BLaER1 treated with 17β-estradiol and CSF1 and Interleukin-3, amounts not matched to agents 10 nM and 100 nM (cell line): ENCODE results near the gene SORCS1.

Source experiments
- H3K27ac ChIP-seq, 11 experiments: shearing (Covaris generic); formaldehyde crosslinking; 2 replicates each; pipeline ENCODE4 v1.8.1; 2022
- H3K27me3 ChIP-seq, 11 experiments: shearing (Covaris generic); formaldehyde crosslinking; 2 replicates each; pipeline ENCODE4 v1.8.1; 2022
- H3K36me3 ChIP-seq, 11 experiments: shearing (Covaris generic); formaldehyde crosslinking; 2 replicates each; pipeline ENCODE4 v1.8.1; 2022
- H3K4me1 ChIP-seq, 10 experiments: shearing (Covaris generic); formaldehyde crosslinking; 2 replicates each; pipeline ENCODE4 v1.8.1; 2022
- H3K4me2 ChIP-seq, 11 experiments: shearing (Covaris generic); formaldehyde crosslinking; 2 replicates each; pipeline ENCODE4 v1.8.1; 2022
- H3K4me3 ChIP-seq, 10 experiments: shearing (Covaris generic); formaldehyde crosslinking; 2 replicates each; pipeline ENCODE4 v1.8.1; 2022
- H3K9ac ChIP-seq, 11 experiments: shearing (Covaris generic); formaldehyde crosslinking; 2 replicates each; pipeline ENCODE4 v1.8.1; 2022
- H3K9me3 ChIP-seq, 11 experiments: shearing (Covaris generic); formaldehyde crosslinking; replicated peaks in 1 of 11; 2 replicates each; pipeline ENCODE4 v1.8.1; 2022
- H4K20me1 ChIP-seq, 11 experiments: shearing (Covaris generic); formaldehyde crosslinking; 2 replicates each; pipeline ENCODE4 v1.8.1; 2022
- Cebpa-rat ChIP-seq, 11 experiments: shearing (Covaris generic); IDR thresholded peaks; 2 replicates each; pipeline ENCODE4 v1.8.1; 2022

The SORCS1 gene

GRCh38 chr10:106746868-106747267 is 417.6 kb downstream of the SORCS1 start:
- Histone ChIP-seq H3K9me3 (no peaks in the 10 kb centered on the region), H3K4me3 (no peak overlapping the region), H3K9ac (no peak overlapping the region), H3K36me3 (no peaks in the 10 kb centered on the region), H3K27me3 (no peaks in the 10 kb centered on the region), H3K27ac (no peak overlapping the region), H3K4me1 (no peaks in the 10 kb centered on the region), H3K4me2 (no peak overlapping the region), H4K20me1 (no peaks in the 10 kb centered on the region)
- TF ChIP-seq Cebpa-rat (IDR thresholded peaks at IDR 0.05): no peak

DNA sequence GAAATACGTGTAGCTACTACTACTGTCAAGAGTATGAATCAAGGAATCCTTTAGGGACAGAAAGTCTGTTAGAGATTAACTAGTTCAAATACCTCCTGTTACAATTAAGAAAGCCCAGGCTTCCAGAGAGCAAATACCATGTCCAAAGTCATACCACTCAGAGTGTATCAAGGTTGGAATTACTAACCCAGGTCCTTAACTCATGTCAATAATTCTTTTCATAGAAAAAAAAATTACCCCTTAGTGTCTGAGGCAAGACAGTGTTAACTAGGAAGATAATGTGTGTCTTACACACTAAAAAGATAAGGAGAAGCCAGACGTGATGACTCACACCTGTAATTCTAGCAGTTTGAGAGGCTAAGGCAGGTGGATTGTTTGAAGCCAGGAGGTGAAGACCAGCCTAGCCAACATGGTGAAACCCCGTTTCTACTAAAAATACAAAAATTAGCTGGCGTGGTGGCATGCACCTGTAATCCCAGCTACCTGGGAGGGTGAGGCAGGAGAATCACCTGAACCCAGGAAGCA is 423.4 kb downstream of the SORCS1 start:
- H3K27me3 ChIP-seq: no peaks in the 10 kb centered on the region
- no peak overlapping the region for H3K4me2 ChIP-seq
- TF ChIP-seq Cebpa-rat (IDR thresholded peaks at IDR 0.05): no peak
- no peak overlapping the region for H3K27ac ChIP-seq
- H3K4me3 ChIP-seq: no peak overlapping the region
- H3K9ac ChIP-seq: no peak overlapping the region
- no peaks in the 10 kb centered on the region for H4K20me1 ChIP-seq
- H3K9me3 ChIP-seq: no peaks in the 10 kb centered on the region
- H3K4me1 ChIP-seq: no peaks in the 10 kb centered on the region
- H3K36me3 ChIP-seq: no peaks in the 10 kb centered on the region

- TF ChIP-seq Cebpa-rat (IDR thresholded peaks at IDR 0.05): no peak
- no peaks in the 10 kb centered on the region for H3K27me3 ChIP-seq
- no peak overlapping the region for H3K4me3 ChIP-seq
- H3K9me3 ChIP-seq: no peaks in the 10 kb centered on the region
- no peak overlapping the region for H3K27ac ChIP-seq
- no peaks in the 10 kb centered on the region for H4K20me1 ChIP-seq
- H3K9ac ChIP-seq: no peak overlapping the region
- H3K4me2 ChIP-seq: no peak overlapping the region
- H3K4me1 ChIP-seq: no peaks in the 10 kb centered on the region
- no peaks in the 10 kb centered on the region for H3K36me3 ChIP-seq
Measured at GRCh38 chr10:106740071-106740470, 424.4 kb downstream of the SORCS1 start.

GRCh38 chr10:106734220-106734619 is 430.3 kb downstream of the SORCS1 start:
- no peaks in the 10 kb centered on the region for H3K36me3 ChIP-seq
- H3K27ac ChIP-seq: no peak overlapping the region
- H3K27me3 ChIP-seq: no peaks in the 10 kb centered on the region
- H3K9ac ChIP-seq: no peak overlapping the region
- H3K4me3 ChIP-seq: no peak overlapping the region
- no peak for TF ChIP-seq Cebpa-rat (IDR thresholded peaks at IDR 0.05)
- H3K4me1 ChIP-seq: no peaks in the 10 kb centered on the region
- H4K20me1 ChIP-seq: no peaks in the 10 kb centered on the region
- no peaks in the 10 kb centered on the region for H3K9me3 ChIP-seq
- H3K4me2 ChIP-seq: no peak overlapping the region

DNA sequence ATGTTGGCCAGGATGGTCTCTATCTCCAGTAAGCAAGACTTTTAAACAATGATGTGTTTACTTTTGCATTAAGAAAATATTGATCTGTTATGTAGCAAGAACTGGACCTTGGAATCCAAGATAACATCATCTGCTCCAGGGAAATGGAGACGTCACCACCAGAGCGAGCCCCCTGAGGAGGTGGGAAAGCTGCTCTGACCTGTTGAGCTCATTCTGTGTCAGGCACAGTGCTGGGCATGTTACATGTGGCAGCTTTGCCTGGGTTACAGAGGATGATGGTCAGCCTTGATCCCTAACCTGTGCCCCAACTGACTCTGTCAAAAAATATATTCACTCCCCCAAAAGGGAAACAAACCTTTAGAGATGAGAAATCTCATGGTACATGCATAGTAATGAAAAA is 436.3 kb downstream of the SORCS1 start:
- Histone ChIP-seq H3K4me1 (no peaks in the 10 kb centered on the region), H3K9ac (no peak overlapping the region), H3K4me2 (no peak overlapping the region), H3K27me3 (no peaks in the 10 kb centered on the region), H3K4me3 (no peak overlapping the region), H3K36me3 (no peaks in the 10 kb centered on the region), H3K9me3 (no peaks in the 10 kb centered on the region), H3K27ac (no peak overlapping the region), H4K20me1 (no peaks in the 10 kb centered on the region)
- TF ChIP-seq Cebpa-rat (IDR thresholded peaks at IDR 0.05): no peak

GRCh38 chr10:106727170-106727569 is 437.3 kb downstream of the SORCS1 start:
- no peak overlapping the region for H3K9ac ChIP-seq
- H3K9me3 ChIP-seq: no peaks in the 10 kb centered on the region
- no peaks in the 10 kb centered on the region for H3K36me3 ChIP-seq
- no peak overlapping the region for H3K4me3 ChIP-seq
- H3K27ac ChIP-seq: no peak overlapping the region
- no peak for TF ChIP-seq Cebpa-rat (IDR thresholded peaks at IDR 0.05)
- H3K27me3 ChIP-seq: no peaks in the 10 kb centered on the region
- H4K20me1 ChIP-seq: no peaks in the 10 kb centered on the region
- no peaks in the 10 kb centered on the region for H3K4me1 ChIP-seq
- no peak overlapping the region for H3K4me2 ChIP-seq

DNA sequence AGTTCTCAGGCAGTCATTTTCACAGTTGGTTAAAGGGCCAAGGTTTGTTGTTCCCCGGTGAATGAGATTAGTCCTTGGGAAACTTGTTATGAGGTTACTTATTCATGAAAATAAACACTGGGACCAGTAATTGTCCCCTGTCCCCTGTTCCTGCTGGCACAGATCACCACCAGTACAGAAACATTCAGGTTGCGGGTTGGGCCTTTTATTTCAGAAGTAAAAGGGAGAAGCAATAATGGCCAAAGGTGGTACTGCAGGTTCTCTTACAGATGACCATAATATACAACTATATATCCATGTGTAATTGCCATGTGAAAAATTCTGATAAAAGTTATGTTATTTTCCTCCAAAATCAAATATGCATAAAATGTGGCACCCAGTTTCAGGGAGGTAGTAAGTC is 442.0 kb downstream of the SORCS1 start:
- Histone ChIP-seq H3K4me3 (no peak overlapping the region), H3K9ac (no peak overlapping the region), H3K9me3 (peaks cover 0 to 10% (median 0%) of the 10 kb centered on the region in 11 experiments; a peak in 8 of 22 replicates), H4K20me1 (no peaks in the 10 kb centered on the region), H3K27me3 (no peaks in the 10 kb centered on the region), H3K27ac (no peak overlapping the region), H3K4me2 (no peak overlapping the region), H3K36me3 (no peaks in the 10 kb centered on the region), H3K4me1 (no peaks in the 10 kb centered on the region)
- no peak for TF ChIP-seq Cebpa-rat (IDR thresholded peaks at IDR 0.05)

GRCh38 chr10:106720683-106721082 is 443.8 kb downstream of the SORCS1 start:
- H3K4me3 ChIP-seq: no peak overlapping the region
- peaks cover 0 to 10% (median 0%) of the 10 kb centered on the region in 11 experiments; a peak in 8 of 22 replicates for H3K9me3 ChIP-seq
- no peak for TF ChIP-seq Cebpa-rat (IDR thresholded peaks at IDR 0.05)
- H3K27ac ChIP-seq: no peak overlapping the region
- H3K36me3 ChIP-seq: no peaks in the 10 kb centered on the region
- no peaks in the 10 kb centered on the region for H4K20me1 ChIP-seq
- H3K4me1 ChIP-seq: no peaks in the 10 kb centered on the region
- no peak overlapping the region for H3K9ac ChIP-seq
- H3K4me2 ChIP-seq: no peak overlapping the region
- no peaks in the 10 kb centered on the region for H3K27me3 ChIP-seq

GRCh38 chr10:106716381-106716780 is 448.1 kb downstream of the SORCS1 start:
- no peak overlapping the region for H3K27ac ChIP-seq
- no peaks in the 10 kb centered on the region for H4K20me1 ChIP-seq
- no peaks in the 10 kb centered on the region for H3K27me3 ChIP-seq
- no peak overlapping the region for H3K4me3 ChIP-seq
- no peak overlapping the region for H3K9ac ChIP-seq
- no peak for TF ChIP-seq Cebpa-rat (IDR thresholded peaks at IDR 0.05)
- H3K4me2 ChIP-seq: no peak overlapping the region
- H3K4me1 ChIP-seq: peaks cover 10 to 13% (median 11%) of the 10 kb centered on the region in 10 experiments
- peaks cover 0 to 19% (median 0%) of the 10 kb centered on the region in 11 experiments; a peak in 10 of 22 replicates for H3K9me3 ChIP-seq
- H3K36me3 ChIP-seq: no peaks in the 10 kb centered on the region

DNA sequence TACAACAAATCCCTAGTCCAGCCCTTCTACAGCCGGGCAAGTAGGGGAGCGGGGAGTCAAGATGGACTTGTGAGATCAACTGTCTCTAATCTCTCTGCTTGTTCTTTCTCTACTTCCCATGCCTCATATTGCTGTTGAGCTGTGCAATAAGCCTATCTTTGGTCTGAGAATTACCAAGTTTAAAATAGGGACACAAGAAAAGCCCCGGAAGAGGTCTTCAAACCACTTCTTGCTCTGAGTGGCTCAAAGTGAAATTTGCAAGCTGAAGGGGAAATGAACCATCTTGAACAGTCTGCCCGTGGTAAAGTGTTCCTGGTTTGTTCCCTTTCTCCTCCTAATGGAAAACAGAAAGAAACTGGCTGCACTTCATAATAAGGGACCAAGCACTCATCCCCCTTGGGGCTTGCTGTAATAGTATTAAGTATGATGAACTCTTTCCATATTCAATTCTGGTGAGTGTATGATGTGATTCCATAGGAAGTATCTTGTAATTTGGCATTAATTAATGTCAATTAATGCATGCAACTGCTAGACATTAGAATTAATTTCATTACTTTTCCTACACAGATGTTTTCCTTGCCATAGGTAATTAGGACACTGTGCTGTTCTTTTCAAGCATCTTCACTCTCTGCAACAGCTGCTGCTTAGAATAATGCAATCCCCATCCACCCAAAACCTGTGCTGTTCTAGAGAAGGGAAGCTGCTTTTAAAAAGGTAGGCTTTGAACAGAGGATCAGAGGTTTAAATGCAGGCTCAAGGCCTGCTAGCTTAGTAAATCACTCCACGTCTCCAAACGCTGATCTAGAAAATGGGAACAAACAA is 449.6 kb downstream of the SORCS1 start:
- Histone ChIP-seq H3K36me3 (no peaks in the 10 kb centered on the region), H4K20me1 (no peaks in the 10 kb centered on the region), H3K4me3 (no peak overlapping the region), H3K4me1 (peaks cover 10 to 13% (median 11%) of the 10 kb centered on the region in 10 experiments), H3K9ac (no peak overlapping the region), H3K9me3 (peaks cover 0 to 19% (median 0%) of the 10 kb centered on the region in 11 experiments; a peak in 10 of 22 replicates), H3K27me3 (no peaks in the 10 kb centered on the region), H3K4me2 (peak overlapping the region; percentile 45 to 72 (median 59)), H3K27ac (no peak overlapping the region)
- TF ChIP-seq Cebpa-rat (IDR thresholded peaks at IDR 0.05): no peak
